HG02571 (cell line): Measurements from ENCODE around the gene BATF.

Experiments used
- ATAC-seq: cut with Tn5 transposase; IDR thresholded peaks from one replicate; pipeline ENCODE4 v1.9.1; 2021; ENCODE audit warnings: mild to moderate bottlenecking, moderate library complexity; ENCODE audit not compliant: unreplicated experiment

Gene BATF

GRCh38 chr14:75531660-75532317 lies 9.5 kb downstream of the BATF start:
- no peak for ATAC-seq

- ATAC-seq = no peak
These were observed 11.7 kb downstream of the BATF start for GRCh38 chr14:75533791-75534555.

- ATAC-seq = no peak
These were observed 13.1 kb downstream of the BATF start for GRCh38 chr14:75535164-75535898.

- no peak for ATAC-seq
These were observed 14.8 kb downstream of the BATF start for GRCh38 chr14:75537071-75537470.

- ATAC-seq = no peak
These were observed 16.9 kb downstream of the BATF start for GRCh38 chr14:75539162-75539560.

GRCh38 chr14:75539561-75540478 lies 17.6 kb downstream of the BATF start:
- peak; percentile 44 for ATAC-seq

GRCh38 chr14:75540479-75540851 lies 18.2 kb downstream of the BATF start:
- ATAC-seq = no peak

GRCh38 chr14:75542588-75543091 lies 20.4 kb downstream of the BATF start:
- ATAC-seq = peak; percentile 58

- no peak for ATAC-seq
These were observed 21.0 kb downstream of the BATF start for GRCh38 chr14:75543253-75543652.

GRCh38 chr14:75543786-75544185 lies 21.5 kb downstream of the BATF start:
- ATAC-seq = no peak

- no peak for ATAC-seq
These were observed 23.6 kb downstream of the BATF start for GRCh38 chr14:75545907-75546306.

GRCh38 chr14:75547552-75548250 lies 25.4 kb downstream of the BATF start:
- no peak for ATAC-seq

GRCh38 chr14:75548544-75548943 lies 26.3 kb downstream of the BATF start:
- no peak for ATAC-seq

- ATAC-seq = peak; percentile 54
These were observed 26.9 kb downstream of the BATF start for GRCh38 chr14:75549169-75549568.

- ATAC-seq = no peak
These were observed 28.8 kb downstream of the BATF start for GRCh38 chr14:75551021-75551420.

GRCh38 chr14:75553157-75553556 lies 30.9 kb downstream of the BATF start:
- no peak for ATAC-seq

- ATAC-seq = no peak
These were observed 31.6 kb downstream of the BATF start for GRCh38 chr14:75553761-75554364.

GRCh38 chr14:75554482-75554881 lies 32.2 kb downstream of the BATF start:
- no peak for ATAC-seq

GRCh38 chr14:75558440-75558839 lies 36.2 kb downstream of the BATF start:
- ATAC-seq = no peak

GRCh38 chr14:75559045-75559444 lies 36.8 kb downstream of the BATF start:
- no peak for ATAC-seq
